Subcutaneous adipose tissue (tissue), 4 donors: ENCODE results near the gene MGMT. TPM values are rescaled to one million over a fixed set of nuclear protein-coding genes. Genes with fewer than 3 reads are reported as not detected.

Experiments used
- total RNA-seq, 4 donors: library from RNA; depleted of rRNA; stranded (reverse); fragments of >200 nt; gene quantifications; one replicate each; pipeline ENCODE4 v1.1.0, GENCODE V29; 2016
- TF ChIP-seq, protein P1 (sequence below): fragments of 450-650 bp; IDR thresholded peaks from one replicate; pipeline ENCODE4 v1.5.1; 2016; ENCODE audit warnings: low read depth, mild to moderate bottlenecking, control low read depth, antibody characterized with exemption, moderate library complexity

Gene MGMT
- total RNA-seq, 4 donors from 2014 or later: 27.5 to 74.8 (median 42.2) TPM

DNA sequence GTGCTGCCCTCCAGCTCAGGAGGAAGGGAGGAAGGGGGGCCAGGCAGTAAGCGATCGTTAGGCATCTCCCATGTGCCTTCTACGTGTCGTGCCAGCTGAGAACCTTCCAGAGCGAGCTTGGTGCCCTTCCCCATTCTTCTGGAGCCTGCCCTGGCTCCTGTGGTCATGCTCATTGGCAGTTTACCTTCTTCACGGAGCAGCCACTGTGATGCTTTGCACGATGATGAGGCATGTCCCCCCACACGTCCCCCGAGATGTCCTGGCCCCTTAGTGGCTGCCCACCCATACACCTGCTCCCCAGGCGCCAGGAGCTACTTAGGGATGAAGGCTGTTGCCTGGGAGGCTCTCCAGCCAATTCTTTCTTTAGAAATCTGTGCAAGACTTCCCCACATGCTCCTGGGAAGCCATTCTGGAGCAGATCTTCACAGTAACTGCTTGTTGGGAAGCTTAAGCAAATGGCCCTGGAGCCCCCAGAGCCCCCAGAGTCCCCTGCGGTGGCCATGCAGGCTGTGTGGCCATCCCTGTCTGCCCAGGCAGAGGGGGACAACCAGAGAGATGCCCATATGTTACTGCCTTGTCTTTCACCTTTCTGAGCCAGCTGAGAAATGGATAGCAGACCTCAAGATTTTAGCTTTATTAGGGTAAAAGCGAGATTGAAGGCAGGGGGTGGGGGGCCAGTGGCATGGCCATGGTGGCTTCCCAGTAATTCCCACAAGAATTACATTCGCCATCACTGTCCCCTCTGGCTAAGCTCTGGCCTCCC lies 298.0 kb downstream of the MGMT start:
- TF ChIP-seq, protein P1, sequence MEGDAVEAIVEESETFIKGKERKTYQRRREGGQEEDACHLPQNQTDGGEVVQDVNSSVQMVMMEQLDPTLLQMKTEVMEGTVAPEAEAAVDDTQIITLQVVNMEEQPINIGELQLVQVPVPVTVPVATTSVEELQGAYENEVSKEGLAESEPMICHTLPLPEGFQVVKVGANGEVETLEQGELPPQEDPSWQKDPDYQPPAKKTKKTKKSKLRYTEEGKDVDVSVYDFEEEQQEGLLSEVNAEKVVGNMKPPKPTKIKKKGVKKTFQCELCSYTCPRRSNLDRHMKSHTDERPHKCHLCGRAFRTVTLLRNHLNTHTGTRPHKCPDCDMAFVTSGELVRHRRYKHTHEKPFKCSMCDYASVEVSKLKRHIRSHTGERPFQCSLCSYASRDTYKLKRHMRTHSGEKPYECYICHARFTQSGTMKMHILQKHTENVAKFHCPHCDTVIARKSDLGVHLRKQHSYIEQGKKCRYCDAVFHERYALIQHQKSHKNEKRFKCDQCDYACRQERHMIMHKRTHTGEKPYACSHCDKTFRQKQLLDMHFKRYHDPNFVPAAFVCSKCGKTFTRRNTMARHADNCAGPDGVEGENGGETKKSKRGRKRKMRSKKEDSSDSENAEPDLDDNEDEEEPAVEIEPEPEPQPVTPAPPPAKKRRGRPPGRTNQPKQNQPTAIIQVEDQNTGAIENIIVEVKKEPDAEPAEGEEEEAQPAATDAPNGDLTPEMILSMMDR: no peak

DNA sequence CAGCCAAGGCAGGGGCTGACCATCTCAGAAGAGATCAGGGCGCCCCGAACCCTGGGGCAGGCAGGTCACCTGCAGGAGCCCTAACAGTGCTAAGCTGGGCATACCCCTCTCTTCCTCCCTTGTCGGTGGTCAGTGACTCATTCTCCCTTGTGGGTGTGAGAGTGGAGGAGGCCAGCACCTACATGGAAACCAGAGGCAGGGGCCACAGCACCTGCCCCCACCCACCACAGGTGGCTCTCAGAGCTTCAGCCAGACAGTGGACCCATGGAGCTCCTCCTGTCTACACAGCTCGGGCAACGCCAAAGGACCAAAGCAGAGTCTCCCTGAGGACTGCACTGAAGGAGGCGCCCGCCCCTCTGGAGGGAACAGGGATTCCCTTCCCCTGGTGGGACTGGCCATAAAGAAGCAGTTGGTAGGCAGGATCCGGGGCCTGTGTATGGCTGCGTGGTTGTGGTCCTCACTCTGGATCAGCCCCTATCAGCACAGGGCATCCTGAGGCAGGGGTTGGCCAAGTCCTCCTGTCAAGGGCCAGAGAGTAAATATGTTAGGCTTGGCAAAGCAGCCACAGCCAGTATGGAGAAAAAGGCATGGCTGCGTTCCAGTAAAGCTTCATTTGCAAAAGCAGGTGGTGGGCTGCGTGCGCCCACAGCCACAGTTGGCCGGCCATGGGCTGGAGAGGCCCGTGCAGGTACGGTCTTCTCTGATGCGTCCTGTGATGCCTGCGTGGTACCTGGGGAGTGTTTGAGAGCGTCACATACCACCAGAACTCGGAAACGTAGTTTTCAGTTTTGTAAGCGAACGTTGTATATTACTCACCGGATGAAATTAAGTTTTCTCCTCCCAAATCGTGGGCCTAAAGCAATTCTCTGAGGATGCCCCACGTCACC lies 298.9 kb downstream of the MGMT start:
- TF ChIP-seq, protein P1: no peak

DNA sequence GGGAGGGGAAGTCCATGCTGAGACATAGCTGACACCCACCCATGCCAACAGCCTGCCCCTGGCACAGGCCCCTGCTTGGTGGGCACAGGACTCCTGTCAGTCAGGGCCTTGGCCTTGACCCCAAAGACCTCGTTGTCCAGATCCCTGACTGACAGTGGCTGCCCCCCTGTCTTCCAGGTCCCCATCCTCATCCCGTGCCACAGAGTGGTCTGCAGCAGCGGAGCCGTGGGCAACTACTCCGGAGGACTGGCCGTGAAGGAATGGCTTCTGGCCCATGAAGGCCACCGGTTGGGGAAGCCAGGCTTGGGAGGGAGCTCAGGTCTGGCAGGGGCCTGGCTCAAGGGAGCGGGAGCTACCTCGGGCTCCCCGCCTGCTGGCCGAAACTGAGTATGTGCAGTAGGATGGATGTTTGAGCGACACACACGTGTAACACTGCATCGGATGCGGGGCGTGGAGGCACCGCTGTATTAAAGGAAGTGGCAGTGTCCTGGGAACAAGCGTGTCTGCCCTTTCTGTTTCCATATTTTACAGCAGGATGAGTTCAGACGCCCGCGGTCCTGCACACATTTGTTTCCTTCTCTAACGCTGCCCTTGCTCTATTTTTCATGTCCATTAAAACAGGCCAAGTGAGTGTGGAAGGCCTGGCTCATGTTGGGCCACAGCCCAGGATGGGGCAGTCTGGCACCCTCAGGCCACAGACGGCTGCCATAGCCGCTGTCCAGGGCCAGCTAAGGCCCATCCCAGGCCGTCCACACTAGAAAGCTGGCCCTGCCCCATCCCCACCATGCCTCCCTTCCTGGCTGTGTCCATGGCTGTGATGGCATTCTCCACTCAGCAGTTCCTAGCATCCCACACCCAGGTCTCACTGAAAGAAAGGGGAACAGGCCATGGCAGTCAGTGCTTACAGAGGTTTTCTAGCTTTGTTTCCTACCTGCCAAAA lies 299.8 kb downstream of the MGMT start:
- TF ChIP-seq, protein P1: no peak

DNA sequence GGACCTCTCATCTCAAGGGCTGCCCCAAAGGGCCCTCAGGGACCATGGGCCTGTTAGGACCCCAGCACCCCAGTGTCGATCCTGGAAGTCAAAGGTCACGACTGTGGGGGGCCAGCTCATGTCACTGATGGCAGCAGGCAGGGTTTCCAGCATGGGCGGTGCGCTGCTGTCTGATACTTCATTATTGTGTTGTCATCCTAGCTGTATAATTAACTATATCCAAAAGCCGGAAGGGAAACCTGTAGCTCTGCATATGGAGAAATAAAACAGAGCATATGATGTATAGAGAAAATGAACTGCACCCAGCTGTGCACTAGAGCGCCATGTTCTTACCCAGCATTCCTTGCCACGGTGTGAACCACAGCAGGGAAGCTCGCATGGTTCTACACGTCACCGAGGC lies 300.7 kb downstream of the MGMT start:
- TF ChIP-seq, protein P1: no peak

DNA sequence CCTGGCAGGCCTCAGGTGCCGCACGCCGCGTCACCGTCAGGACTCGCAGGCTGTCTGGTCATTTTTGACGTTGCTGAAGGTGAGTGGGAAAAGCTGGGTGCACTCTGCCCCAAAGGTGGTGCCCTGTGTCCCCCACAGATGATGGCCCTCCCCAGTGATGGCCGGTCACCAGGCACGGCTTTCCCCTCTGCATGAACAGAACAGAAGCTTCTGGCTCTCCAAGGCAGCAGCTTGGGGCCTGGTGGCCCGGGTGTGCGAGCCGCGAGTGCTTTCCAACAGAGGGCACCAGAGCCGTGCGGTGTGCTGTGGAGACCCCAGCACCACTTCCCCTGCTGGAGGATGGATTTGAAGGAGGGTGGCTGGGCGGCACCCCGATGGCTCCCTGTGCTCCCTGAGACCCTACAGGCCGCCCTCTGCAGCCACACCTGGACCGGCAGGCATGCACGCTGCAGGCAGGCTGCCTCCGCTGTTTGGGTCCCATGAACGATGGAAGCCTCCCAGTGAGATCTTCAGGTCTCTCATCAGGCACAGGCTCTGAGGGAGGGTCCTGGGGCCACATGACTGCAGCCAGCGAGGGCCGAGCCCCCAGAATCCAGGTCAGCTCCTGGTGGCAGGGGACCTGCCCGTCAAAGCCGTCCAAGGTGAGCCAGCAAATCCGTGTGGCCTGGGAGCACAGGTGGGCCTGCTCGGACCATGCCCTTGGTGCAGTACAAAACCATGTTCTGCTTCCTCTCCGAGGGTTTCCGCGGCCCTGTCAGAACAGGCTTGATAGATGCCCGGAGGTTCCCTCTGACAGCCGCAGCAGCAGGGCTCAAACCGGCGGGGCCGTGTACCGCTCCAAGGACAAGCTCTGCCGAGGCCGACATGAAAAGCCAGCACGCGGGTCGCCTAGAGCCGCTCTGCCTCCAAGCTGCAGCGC lies 301.7 kb downstream of the MGMT start:
- TF ChIP-seq, protein P1: no peak

DNA sequence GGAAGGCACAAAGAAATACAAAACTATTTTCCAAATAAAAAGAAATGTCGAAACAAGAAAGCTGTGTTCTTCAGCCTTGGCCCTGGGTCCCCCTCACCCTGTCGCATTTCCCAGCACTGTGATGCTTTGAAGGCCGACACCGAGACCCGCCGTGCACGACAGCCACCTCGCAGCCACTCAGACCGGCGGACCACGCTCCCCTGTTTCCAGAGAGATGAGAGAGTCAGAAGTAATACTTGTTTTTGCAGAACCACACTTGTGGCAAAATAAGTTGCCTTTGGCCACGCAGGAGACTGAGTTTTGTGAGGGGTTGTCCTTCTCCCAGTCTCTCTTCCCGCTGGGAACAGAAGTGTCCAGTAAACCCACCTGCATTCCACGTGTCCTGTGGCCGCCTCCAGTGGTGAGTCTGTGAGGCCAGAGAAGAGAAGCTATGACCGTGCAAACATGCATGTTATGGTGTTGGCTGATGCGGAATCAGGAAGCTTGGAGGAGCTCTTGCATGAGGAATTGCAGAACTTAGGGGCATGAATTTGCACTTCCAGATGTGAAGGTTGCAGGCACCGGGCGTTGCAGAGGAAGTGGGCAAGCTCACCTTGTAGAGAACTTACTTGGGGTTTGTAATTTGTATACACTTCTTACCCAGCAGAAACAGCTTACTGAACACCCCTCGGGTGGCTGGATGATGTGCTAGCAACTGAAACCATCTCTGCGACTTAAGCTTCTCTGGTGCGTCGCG lies 302.5 kb downstream of the MGMT start:
- TF ChIP-seq, protein P1: no peak
